GM12874 (cell line): ENCODE results near the gene TRRAP.

Source experiments
- TF ChIP-seq, protein P1 (sequence below): IDR thresholded peaks from 2 replicates; pipeline ENCODE4 v1.5.1; 2011; ENCODE audit warnings: low read depth, mild to moderate bottlenecking, control low read depth, low read length, moderate library complexity; ENCODE audit not compliant: insufficient read depth

The TRRAP gene

GRCh38 chr7:98970805-98971204, 92.5 kb downstream of the TRRAP start:
- TF ChIP-seq, protein P1, sequence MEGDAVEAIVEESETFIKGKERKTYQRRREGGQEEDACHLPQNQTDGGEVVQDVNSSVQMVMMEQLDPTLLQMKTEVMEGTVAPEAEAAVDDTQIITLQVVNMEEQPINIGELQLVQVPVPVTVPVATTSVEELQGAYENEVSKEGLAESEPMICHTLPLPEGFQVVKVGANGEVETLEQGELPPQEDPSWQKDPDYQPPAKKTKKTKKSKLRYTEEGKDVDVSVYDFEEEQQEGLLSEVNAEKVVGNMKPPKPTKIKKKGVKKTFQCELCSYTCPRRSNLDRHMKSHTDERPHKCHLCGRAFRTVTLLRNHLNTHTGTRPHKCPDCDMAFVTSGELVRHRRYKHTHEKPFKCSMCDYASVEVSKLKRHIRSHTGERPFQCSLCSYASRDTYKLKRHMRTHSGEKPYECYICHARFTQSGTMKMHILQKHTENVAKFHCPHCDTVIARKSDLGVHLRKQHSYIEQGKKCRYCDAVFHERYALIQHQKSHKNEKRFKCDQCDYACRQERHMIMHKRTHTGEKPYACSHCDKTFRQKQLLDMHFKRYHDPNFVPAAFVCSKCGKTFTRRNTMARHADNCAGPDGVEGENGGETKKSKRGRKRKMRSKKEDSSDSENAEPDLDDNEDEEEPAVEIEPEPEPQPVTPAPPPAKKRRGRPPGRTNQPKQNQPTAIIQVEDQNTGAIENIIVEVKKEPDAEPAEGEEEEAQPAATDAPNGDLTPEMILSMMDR = no peak

DNA sequence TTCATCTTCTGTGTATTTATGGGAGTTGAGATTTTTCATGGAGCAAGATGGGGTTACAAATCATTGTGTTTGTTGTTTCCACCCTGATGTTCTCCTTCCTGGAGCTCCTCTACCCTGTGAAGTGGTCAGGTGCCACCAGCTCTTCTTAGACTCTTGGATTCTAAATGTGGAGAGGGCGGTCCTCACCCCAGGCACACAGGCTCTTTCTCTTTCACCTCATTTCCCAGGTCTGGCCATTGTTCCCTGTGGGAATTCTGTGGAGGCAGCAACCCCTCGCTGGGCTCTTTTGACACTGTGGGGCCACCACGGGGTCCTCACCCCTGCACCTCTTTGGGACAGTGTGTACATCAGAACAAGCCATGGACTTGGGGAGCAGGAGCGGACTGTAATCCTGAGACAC, 95.9 kb downstream of the TRRAP start:
- TF ChIP-seq, protein P1 = no peak

GRCh38 chr7:98974906-98975816, 96.8 kb downstream of the TRRAP start:
- TF ChIP-seq, protein P1 = no peak

- TF ChIP-seq, protein P1 = no peak
Observed at GRCh38 chr7:98976396-98977185, 98.3 kb downstream of the TRRAP start.

DNA sequence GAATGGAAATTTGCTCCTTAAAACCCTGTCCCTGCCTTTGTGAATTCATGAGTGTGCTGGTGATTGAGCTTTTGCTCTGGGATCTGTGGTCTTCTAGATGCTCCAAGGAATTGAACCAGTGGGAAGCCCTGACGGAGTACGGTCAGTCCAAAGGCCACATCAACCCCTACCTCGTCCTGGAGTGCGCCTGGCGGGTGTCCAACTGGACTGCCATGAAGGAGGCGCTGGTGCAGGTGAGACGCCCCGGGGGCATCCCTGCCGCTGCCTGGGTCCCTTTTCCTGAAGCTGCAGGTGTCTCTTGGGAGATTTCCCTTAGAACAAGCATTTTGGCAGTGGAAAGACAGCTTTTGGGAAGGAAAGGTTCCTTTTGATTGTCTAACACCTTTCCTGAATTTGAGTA, 100.3 kb downstream of the TRRAP start:
- TF ChIP-seq, protein P1 = no peak

GRCh38 chr7:98981701-98982100, 103.4 kb downstream of the TRRAP start:
- TF ChIP-seq, protein P1 = no peak

DNA sequence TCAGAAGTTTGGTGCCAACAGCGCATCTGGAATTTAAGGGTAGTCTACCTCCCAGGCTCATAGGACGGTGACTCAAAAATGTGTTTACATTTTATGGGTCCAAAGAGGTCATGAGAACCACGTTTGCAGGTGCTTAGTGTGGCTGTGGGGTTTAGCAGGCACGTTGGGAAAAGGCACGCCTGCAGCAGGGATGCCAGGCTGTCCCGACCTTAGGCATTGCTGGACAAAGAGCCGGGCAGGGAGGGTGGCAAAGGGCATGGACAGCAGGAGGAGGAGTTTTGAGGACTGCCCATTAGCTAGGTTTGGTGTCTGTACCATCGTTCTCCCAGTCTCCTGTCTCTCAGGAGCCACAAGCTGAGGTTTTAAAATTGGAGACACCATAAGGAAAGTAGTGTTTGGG, 104.4 kb downstream of the TRRAP start:
- TF ChIP-seq, protein P1 = no peak
